Fibroblast of skin of abdomen (primary cell): ENCODE data around the gene CYP1A1. TPM values are rescaled to one million over a fixed set of nuclear protein-coding genes. Genes with fewer than 3 reads are reported as not detected.
"Not testable (repeated sequence)": the region's sequence is repeated elsewhere in the genome, so short reads cannot be mapped to it uniquely, and the experiment has no call there.

Source experiments
- DNase-seq: peaks from one replicate; pipeline ENCODE4 v3.0.0-alpha.2; 2013
- polyA plus RNA-seq, 2 experiments: library from polyadenylated mRNA; unstranded; fragments of 120-200 nt; gene quantifications; one replicate each; pipeline ENCODE4 v1.2.1, GENCODE V29; 2013; ENCODE audit not compliant: insufficient read length in 2 of 2

Gene CYP1A1
- 0.08 TPM for polyA plus RNA-seq (2013, experiment 1 of 2; ENCODE audit: insufficient read length)
- 0.06 TPM for polyA plus RNA-seq (2013, experiment 2 of 2; ENCODE audit: insufficient read length)

- no peak for DNase-seq
These were observed at the start of gene CYP1A1 for GRCh38 chr15:74725225-74725774. TSS of gene CYP1A1 (minus strand) at chr15:74725528. CDS start at chr15:74723097, 2,431 bp downstream.

GRCh38 chr15:74773731-74774252 lies 48.5 kb upstream of the CYP1A1 start:
- DNase-seq: no peak

DNA sequence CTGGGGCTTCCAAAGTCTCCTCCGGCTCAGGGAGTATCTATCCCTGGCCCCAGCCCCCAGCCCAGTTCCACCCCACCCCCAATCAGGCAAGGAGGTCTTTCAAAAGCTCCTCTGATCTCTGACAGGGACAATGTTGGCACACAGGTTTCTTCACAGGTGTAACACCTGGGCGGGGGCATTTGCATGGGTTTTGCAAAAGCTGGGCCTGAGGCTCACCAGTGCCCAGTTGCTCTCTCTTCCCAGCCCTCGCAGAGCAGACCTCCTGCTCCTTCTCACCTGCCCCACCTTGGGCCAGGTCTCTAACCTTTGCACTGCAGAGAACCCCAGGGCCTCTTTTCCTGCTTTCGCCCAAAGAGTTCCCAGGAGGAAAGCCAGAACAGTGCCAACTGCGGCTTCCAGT lies 48.0 kb upstream of the CYP1A1 start:
- DNase-seq: no peak

DNA sequence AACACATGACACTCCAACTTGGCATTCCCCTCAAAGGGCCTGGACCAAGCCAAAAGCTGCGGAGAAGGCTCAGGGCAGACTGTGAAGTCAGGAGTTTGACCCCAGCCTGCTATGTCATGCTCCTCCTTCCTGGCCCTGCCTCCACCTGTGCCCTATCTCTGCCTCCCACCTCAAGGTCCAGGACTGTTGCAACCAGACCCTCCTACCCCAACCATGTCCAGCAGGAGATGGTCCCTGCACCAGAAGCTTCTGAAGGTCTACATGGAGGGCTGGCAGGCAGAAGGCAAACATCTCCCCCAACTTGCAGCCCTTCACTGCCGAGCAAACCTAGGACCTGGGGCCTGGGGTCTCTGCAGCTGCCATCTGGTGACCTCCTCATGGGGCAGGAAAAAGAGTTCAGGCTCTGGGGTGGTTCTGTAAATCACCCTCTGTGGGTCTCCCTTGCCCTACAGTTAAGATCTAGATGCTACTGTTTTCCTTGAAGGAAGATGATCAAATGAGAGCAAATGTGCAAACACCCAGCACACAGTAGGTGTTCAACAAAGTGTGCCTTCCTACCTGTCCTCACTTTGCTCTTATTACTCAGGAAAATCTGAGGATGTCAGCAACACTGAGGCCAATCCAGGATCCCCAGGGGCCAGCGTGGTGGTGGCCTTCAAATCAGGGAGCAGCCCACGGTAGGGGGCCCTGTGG lies 45.0 kb upstream of the CYP1A1 start:
- no peak for DNase-seq

- no peak for DNase-seq
These were observed 44.2 kb upstream of the CYP1A1 start for GRCh38 chr15:74769463-74770025.

GRCh38 chr15:74768771-74769342 lies 43.5 kb upstream of the CYP1A1 start:
- peak; percentile 50 for DNase-seq

DNA sequence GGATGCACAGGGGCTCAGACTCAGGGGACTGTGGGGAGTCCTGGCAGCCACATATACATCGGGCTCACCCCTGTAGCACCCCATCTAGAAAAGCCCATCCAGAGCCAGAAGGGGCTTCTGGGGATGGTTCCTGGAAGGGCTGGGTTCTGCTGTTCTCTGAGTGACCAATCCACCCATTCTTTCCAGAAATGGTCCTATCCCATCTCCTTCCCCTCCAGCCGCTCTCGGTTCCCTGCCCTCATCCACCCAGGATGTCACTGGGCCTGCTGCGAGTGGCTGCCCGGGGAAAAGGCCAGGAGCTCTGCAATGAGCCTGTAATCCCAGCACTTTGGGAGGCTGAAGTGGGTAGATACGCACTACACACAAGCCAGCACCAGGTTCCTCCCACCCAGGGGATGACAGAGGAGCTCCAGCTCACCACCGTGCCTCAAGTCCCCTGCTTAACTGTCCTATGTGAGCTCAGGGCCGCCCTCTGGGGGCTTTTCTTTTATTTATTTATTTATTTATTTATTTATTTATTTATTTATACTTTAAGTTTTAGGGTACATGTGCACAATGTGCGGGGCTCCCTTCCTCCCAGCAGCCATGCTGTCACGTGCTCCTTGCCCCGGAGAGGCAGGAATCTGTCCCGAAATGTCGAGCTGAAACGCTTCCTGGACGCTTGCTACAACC lies 42.9 kb upstream of the CYP1A1 start:
- DNase-seq: no peak

GRCh38 chr15:74767167-74768098 lies 42.1 kb upstream of the CYP1A1 start:
- no peak for DNase-seq

GRCh38 chr15:74763416-74763815 lies 38.1 kb upstream of the CYP1A1 start:
- DNase-seq: no peak

GRCh38 chr15:74762791-74763150 lies 37.4 kb upstream of the CYP1A1 start:
- DNase-seq: no peak

DNA sequence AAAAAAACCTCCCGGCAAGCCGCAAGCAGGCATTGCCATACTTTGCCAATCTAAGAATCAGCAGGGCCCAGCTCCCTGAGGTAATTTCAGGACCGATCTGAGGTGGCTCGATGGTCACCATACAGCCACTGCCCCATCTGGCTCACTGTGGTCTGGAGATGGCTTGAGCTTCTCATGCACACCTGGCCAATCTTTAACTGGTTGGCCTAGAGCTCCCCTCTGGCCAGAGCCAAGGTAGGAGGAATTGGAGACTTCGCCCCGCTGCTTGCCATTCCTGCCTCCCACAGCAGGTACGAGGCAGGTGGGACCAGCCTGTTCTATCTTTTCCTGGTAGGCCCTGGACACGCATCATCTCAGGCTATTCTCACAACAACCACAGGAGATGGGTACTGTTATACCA lies 33.4 kb upstream of the CYP1A1 start:
- DNase-seq: no peak

GRCh38 chr15:74754593-74755215 lies 29.4 kb upstream of the CYP1A1 start:
- no peak for DNase-seq

DNA sequence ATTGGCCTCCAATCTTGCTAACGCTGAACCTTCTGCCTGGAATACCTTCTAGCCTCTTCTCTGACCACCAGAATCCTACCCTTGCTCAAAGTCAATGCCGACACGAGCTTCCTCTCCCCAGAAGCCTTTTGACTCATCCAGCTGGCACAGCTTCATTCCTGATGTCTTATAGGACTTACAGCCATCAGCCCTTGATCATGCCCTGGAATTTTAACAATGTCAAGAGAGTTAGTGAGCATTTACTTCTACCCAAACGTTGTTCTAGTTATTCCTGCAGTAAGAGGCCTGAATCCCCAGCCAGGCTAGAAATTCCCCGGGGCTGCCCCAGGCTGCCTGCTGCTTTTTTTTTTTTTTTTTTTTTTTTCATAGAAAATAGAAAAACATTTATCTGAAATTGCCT lies 27.2 kb upstream of the CYP1A1 start:
- peak; percentile 65 for DNase-seq

DNA sequence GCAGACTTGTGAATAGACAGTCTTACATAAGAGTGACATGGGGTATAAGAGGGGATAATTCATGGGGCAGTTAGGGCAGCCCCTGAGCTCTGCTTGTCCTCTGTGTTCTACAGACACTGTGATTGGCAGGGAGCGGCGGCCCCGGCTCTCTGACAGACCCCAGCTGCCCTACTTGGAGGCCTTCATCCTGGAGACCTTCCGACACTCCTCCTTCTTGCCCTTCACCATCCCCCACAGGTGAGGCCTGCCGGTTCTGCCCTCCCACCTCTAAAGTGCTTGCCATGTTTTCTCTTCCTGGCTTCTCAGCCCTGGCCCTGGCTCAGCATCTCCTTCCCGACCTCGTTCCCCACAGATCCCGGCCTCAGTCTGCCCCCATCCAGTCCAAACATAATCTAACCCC lies 26.7 kb upstream of the CYP1A1 start:
- no peak for DNase-seq

GRCh38 chr15:74750751-74751150 lies 25.4 kb upstream of the CYP1A1 start:
- no peak for DNase-seq

- DNase-seq: no peak
These were observed 24.5 kb upstream of the CYP1A1 start for GRCh38 chr15:74749832-74750231.

DNA sequence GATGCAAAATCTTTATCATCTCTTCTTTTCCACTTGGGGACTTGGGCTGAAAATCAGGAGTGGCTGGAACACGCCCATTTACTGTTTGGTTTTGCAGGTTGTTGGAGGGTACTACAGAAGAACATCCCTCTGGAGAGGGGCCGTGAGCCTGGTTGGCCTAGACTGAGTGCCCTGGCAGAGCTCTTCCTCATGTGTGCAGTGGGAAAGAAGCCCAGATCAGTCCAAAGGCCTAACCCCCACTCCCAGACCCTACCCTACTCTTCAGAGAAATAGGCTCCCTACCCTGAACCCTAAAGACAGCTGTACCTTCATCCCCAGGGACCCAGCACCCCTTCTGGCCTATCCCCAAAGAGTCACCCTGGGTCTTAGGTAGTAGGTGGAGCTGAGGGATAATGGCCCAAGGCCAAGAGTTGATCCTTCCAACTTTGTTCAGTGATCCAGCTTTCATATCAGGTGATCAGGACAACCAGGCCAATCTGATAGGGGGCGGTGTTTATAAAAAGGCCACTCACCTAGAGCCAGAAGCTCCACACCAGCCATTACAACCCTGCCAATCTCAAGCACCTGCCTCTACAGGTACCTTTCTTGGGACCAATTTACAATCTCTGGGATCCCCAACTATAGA lies 23.1 kb upstream of the CYP1A1 start, which contains the start of gene CYP1A2:
CYP1A2 (plus strand) TSS at position 524 of the 625 bp plus-strand sequence. CDS start 894 bp downstream, outside the sequence.
- DNase-seq: no peak

- no peak for DNase-seq
These were observed 21.1 kb upstream of the CYP1A1 start for GRCh38 chr15:74746389-74746788.

DNA sequence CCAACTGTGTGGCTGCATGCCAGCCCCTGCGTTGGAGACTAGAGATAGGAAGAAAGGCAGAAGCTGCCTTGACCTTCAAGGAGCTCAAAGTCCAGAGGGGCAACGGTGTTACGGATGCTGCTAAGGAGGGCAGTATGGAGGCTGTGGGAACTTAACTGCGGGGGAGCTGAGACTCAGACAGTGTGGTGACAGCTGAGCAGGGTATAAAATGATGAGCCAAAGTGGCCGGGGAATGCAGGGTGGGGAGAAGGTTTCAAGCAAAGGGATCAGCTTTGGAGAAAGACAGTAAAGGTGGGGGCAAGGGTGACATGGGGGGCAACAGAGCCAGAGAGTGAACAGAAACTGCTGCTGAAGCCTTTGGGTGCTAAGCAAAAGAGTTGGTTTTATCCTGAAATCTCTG lies 17.1 kb upstream of the CYP1A1 start:
- DNase-seq: no peak

DNA sequence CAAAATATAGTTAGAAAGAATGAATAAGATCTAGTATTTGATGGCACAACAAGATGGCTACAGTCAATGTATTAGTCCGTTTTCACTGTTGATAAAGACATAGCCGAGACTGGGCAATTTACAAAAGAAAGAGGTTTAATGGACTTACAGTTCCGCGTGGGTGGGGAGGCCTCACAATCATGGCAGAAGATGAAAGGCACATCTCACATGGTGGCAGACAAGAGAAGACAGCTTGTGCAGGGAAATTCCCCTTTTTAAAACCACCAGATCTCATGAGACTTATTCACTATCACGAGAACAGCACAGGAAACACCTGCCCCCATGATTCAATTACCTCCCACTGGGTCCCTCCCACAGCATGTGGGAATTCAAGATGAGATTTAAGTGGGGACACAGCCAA lies 12.9 kb upstream of the CYP1A1 start:
- not testable (repeated sequence) for DNase-seq

DNA sequence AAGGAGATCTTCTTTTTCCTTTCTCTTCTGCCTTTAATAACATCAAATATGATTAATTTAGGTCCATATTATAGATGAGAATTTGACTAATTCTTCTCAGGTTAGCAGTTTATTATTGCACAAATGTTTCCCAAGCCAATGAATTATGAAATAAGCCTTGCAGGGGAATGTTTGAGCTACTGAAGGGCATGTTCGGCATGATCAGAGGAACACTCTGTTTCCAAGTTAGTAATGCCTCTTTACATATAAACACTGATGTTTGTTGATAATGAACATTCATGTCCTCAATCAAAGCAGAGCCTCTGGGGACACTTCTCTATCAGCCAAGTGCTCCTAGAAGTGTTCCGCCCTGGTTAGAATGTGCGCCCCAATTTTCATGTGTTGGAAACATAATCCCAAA lies 10.0 kb upstream of the CYP1A1 start:
- no peak for DNase-seq
